GM12878 (cell line): ENCODE results near the gene IRAK2. TPM values are rescaled to one million over a fixed set of nuclear protein-coding genes. Genes with fewer than 3 reads are reported as not detected.
"Not testable (repeated sequence)": the region's sequence is repeated elsewhere in the genome, so short reads cannot be mapped to it uniquely, and the experiment has no call there.

Experiments used
- ATAC-seq: fragments of 200-7000 bp; cut with Tn5 transposase; 3 replicates; pipeline ENCODE4 v1.9.1; 2020; ENCODE audit warnings: mild to moderate bottlenecking, moderate library complexity
- BruUV-seq: library from RNA; stranded (reverse); fragments of 400-500 nt; replicated peaks from 2 replicates; lab custom pipeline; 2021; lab: Mats Ljungman, UMichigan
- CTCF ChIA-PET: fragments of 300-600 bp; sonication (Branson Sonifier 250); formaldehyde crosslinking; extraction: SDS; loops from one replicate; lab custom pipeline; 2021; ENCODE audit warnings: inconsistent platforms; lab: Yijun Ruan, JAX
- POLR2A ChIA-PET: fragments of 350-600 bp; formaldehyde crosslinking; extraction: SDS; loops from one replicate; lab custom pipeline; 2021; ENCODE audit warnings: inconsistent platforms; lab: Charles Lee
- RAD21 ChIA-PET: fragments of 300-600 bp; sonication (Branson Sonifier 250); formaldehyde crosslinking; loops from one replicate; lab custom pipeline; 2023; ENCODE audit warnings: antibody characterized with exemption; ENCODE audit not compliant: unreplicated experiment; lab: Charles Lee
- SMC1A ChIA-PET: fragments of 300-600 bp; sonication (Branson Sonifier 250); formaldehyde crosslinking; loops from one replicate; lab custom pipeline; 2023; ENCODE audit not compliant: unreplicated experiment, uncharacterized antibody; lab: Charles Lee
- DNase-seq: peaks from one replicate; pipeline ENCODE4 v3.0.0-alpha.2; 2011; ENCODE audit warnings: low read depth, low spot score
- FAIRE-seq: peaks from 3 replicates; lab custom pipeline; 2011; peaks lifted over from hg19 to GRCh38; lab: Jason Lieb, UNC
- H2AFZ ChIP-seq: 2 replicates; pipeline ENCODE4 v1.6.0; 2011; ENCODE audit warnings: low read depth, low read length, control low read depth; ENCODE audit not compliant: control insufficient read depth
- H3K27ac ChIP-seq: 2 replicates; pipeline ENCODE4 v1.5.1; 2011; ENCODE audit warnings: control low read depth; ENCODE audit not compliant: control insufficient read depth, insufficient read depth
- H3K27me3 ChIP-seq, 2 experiments: replicated peaks in 1 of 2; 2 replicates each; pipeline versions ENCODE4 v1.6.0 to v1.6.1; 2011; ENCODE audit warnings: low read length in 1 of 2; ENCODE audit not compliant: control insufficient read depth in 2 of 2, insufficient read depth in 2 of 2
- H3K36me3 ChIP-seq, 2 experiments: 2 replicates each; pipeline ENCODE4 v1.5.1; 2011; ENCODE audit warnings: low read length in 1 of 2; ENCODE audit not compliant: control insufficient read depth in 2 of 2, insufficient read depth in 2 of 2
- H3K4me1 ChIP-seq: 2 replicates; pipeline ENCODE4 v1.6.1; 2011; ENCODE audit warnings: mild to moderate bottlenecking, low read length, moderate library complexity, mixed read lengths; ENCODE audit not compliant: control insufficient read depth, insufficient read depth
- H3K4me2 ChIP-seq: 2 replicates; pipeline ENCODE4 v1.6.0; 2011; ENCODE audit warnings: control low read depth; ENCODE audit not compliant: control insufficient read depth, insufficient read depth
- H3K4me3 ChIP-seq: fragments of 200-600 bp; sonication (generic); 2 replicates; pipeline ENCODE4 v1.5.1; 2016
- H3K79me2 ChIP-seq: 2 replicates; pipeline ENCODE4 v1.6.0; 2011; ENCODE audit warnings: low read length; ENCODE audit not compliant: control insufficient read depth, insufficient read depth
- H3K9ac ChIP-seq: 2 replicates; pipeline ENCODE4 v1.8.0; 2011; ENCODE audit warnings: low read length, control low read depth, mixed read lengths; ENCODE audit not compliant: control insufficient read depth, insufficient read depth
- H3K9me3 ChIP-seq: replicated peaks from 3 replicates; pipeline ENCODE4 v1.5.1; 2011; ENCODE audit warnings: mild to moderate bottlenecking, low read length; ENCODE audit not compliant: control insufficient read depth, insufficient read depth
- H4K20me1 ChIP-seq: 2 replicates; pipeline ENCODE4 v1.6.0; 2011; ENCODE audit not compliant: control insufficient read depth, insufficient read depth
- WGBS: methylation state at CpG from one replicate; pipeline ENCODE4 v1.1.6; 2016; ENCODE audit warnings: low lambda C conversion rate; ENCODE audit not compliant: insufficient replicate concordance, insufficient coverage; ENCODE audit errors: missing lambda C conversion rate; 5-methylcytosine and 5-hydroxymethylcytosine counted together
- in situ Hi-C: fragments of 300-500 bp; cut with MboI; formaldehyde crosslinking; loops from 9 replicates; pipeline ENCODE4 v1.14.3; 2018; ENCODE audit warnings: mixed read lengths
- intact Hi-C: fragments of 100-400 bp; cut with micrococcal nuclease; formaldehyde crosslinking; loops from one replicate; pipeline ENCODE4 v1.14.2; 2022; ENCODE audit not compliant: unreplicated experiment
- polyA plus RNA-seq, 11 experiments: library from polyadenylated mRNA; depleted of rRNA in 4 of 11; unstranded in 6 of 11; stranded (reverse) in 5 of 11; fragments of >200 nt; fragmentation: Nextera tagmentation in 4 of 11; fragmentation: Illumina TruSeq in 1 of 11; extraction: Ambion mirVana in 4 of 11; extraction: Trizol in 1 of 11; gene quantifications; 1 replicate in 1 of 11; 2 replicates in 10 of 11; pipeline versions ENCODE4 v1.2.1 to v1.2.3, GENCODE V29; 2011 to 2016; ENCODE audit warnings: inconsistent platforms in 2 of 11, missing spikeins in 2 of 11, low read depth in 1 of 11
- total RNA-seq, 4 experiments: library from RNA; depleted of rRNA in 3 of 4; stranded (reverse); fragments of >200 nt in 3 of 4; fragmentation: Illumina TruSeq in 1 of 4; extraction: Trizol in 1 of 4; gene quantifications; 2 replicates each; pipeline versions ENCODE4 v1.2.1 to v1.2.3, GENCODE V29; 2013 to 2021
- TF ChIP-seq, protein P1 (sequence below): fragments of 450-650 bp; IDR thresholded peaks from 2 replicates; pipeline ENCODE4 v1.6.1; 2017; ENCODE audit warnings: mild to moderate bottlenecking, moderate library complexity

IRAK2 gene
- total and polyA plus RNA-seq, 10 of the 15 experiments (the other 5 are each of a cell fraction or from before 2014, with no cell fraction given): 0.48 to 5.7 (median 4.5) TPM

DNA sequence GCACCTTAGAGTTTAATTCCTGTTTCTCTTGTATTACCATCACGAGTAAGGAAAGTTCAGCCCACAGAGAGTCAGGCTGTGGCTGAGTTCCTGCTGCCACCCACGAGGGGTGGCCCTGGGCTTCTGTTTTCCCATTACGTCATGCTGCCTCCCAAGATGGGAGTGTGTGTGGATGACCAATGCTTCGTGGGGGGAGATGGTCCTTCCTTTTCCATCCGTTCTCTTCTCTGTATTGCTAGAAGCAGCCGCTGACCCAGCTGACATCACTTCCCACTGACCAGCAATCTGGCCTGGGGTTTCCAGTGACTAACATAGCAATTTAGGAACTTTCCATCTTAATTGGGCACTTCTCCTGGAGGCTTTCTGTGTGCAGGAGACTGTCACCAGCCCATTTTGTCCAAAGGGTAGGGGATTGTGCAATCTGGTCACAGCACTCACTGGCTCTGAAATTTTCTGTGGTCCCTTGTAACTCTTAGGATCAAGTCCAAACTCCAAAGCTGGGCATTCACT, 9.3 kb downstream of the IRAK2 start (continued):
- TF ChIP-seq, protein P1, sequence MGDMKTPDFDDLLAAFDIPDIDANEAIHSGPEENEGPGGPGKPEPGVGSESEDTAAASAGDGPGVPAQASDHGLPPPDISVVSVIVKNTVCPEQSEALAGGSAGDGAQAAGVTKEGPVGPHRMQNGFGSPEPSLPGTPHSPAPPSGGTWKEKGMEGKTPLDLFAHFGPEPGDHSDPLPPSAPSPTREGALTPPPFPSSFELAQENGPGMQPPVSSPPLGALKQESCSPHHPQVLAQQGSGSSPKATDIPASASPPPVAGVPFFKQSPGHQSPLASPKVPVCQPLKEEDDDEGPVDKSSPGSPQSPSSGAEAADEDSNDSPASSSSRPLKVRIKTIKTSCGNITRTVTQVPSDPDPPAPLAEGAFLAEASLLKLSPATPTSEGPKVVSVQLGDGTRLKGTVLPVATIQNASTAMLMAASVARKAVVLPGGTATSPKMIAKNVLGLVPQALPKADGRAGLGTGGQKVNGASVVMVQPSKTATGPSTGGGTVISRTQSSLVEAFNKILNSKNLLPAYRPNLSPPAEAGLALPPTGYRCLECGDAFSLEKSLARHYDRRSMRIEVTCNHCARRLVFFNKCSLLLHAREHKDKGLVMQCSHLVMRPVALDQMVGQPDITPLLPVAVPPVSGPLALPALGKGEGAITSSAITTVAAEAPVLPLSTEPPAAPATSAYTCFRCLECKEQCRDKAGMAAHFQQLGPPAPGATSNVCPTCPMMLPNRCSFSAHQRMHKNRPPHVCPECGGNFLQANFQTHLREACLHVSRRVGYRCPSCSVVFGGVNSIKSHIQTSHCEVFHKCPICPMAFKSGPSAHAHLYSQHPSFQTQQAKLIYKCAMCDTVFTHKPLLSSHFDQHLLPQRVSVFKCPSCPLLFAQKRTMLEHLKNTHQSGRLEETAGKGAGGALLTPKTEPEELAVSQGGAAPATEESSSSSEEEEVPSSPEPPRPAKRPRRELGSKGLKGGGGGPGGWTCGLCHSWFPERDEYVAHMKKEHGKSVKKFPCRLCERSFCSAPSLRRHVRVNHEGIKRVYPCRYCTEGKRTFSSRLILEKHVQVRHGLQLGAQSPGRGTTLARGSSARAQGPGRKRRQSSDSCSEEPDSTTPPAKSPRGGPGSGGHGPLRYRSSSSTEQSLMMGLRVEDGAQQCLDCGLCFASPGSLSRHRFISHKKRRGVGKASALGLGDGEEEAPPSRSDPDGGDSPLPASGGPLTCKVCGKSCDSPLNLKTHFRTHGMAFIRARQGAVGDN: no peak

DNA sequence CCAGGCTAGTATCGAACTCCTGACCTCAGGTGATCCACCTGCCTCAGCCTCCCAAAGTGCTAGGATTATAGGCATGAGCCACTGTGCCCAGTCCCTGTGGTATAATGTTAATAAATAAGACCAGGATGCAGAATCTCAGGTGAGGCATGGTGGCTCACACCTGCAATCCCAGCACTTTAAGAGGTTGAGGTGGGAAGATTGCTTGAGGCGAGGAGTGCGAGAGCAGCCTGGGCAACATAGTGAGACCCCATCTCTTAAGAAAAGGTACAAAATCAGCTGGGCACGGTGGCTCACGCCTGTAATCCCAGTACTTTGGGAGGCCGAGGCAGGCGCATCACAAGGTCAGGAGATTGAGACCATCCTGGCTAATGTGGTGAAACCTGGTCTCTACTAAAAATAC, 10.6 kb downstream of the IRAK2 start:
- H3K27ac ChIP-seq, in situ Hi-C loops, DNase-seq, BruUV-seq, H4K20me1 ChIP-seq, H3K27me3 ChIP-seq, H2AFZ ChIP-seq, H3K4me2 ChIP-seq, H3K9ac ChIP-seq, intact Hi-C loops, H3K36me3 ChIP-seq, FAIRE-seq, H3K9me3 ChIP-seq, H3K4me3 ChIP-seq, H3K79me2 ChIP-seq, ATAC-seq: not testable (repeated sequence)
- CTCF ChIA-PET: interaction anchor here (0.6 to 1.2 kb wide), 3 partner anchors 17 to 45 kb away, joined by 3 to 4 read pairs (median 3); no protein-coding TSS in a partner anchor
- RAD21 ChIA-PET: interaction anchor here (1.2 kb wide), 1 partner anchor 48 kb away, joined by 4 read pairs; no protein-coding TSS in a partner anchor
- WGBS: 100% methylated on average over 7 of the region's 7 CpGs
- POLR2A ChIA-PET: interaction anchor here (0.6 to 0.7 kb wide), 2 partner anchors 47 to 195 kb away, joined by 3 to 5 read pairs; no protein-coding TSS in a partner anchor
- peaks cover 16% of the 10 kb centered on the region for H3K4me1 ChIP-seq
- SMC1A ChIA-PET: interaction anchor here (0.8 to 1.1 kb wide), 3 partner anchors 8 to 48 kb away, joined by 3 to 5 read pairs (median 4); no protein-coding TSS in a partner anchor

DNA sequence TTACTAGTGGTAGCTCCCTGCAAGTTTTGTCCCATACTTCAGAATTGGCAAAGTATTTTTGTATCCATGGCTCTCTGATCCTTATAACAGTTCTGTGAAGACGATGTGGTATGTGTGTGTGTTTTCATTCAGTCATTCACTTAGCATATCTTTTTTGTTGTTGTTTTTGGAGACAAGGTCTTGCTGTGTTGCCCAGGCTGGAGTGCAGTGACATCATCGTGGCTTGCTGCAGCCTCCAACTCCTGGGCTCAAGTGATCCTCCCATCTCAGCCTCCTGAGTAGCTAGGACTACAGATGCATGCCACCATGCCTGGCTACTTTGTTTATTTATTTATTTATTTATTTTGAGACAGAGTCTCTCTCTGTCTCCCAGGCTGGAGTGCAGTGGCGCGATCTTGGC, 11.4 kb downstream of the IRAK2 start:
- SMC1A ChIA-PET: interaction anchor here (0.8 to 1.1 kb wide), 3 partner anchors 8 to 47 kb away, joined by 3 to 5 read pairs (median 4); no protein-coding TSS in a partner anchor
- H3K79me2 ChIP-seq, H3K4me2 ChIP-seq, H3K9ac ChIP-seq, H3K9me3 ChIP-seq, H3K27ac ChIP-seq, H4K20me1 ChIP-seq, H3K36me3 ChIP-seq, DNase-seq, H3K4me3 ChIP-seq, BruUV-seq, ATAC-seq, in situ Hi-C loops, FAIRE-seq, H3K27me3 ChIP-seq, intact Hi-C loops, H2AFZ ChIP-seq: not testable (repeated sequence)
- RAD21 ChIA-PET: interaction anchor here (0.7 kb wide), 1 partner anchor 12 kb away, joined by 7 read pairs; no protein-coding TSS in a partner anchor
- POLR2A ChIA-PET: interaction anchor here (0.6 to 3.5 kb wide), 3 partner anchors 15 to 117 kb away, joined by 3 to 14 read pairs (median 7); no protein-coding TSS in a partner anchor
- H3K4me1 ChIP-seq: peaks cover 16% of the 10 kb centered on the region
- WGBS: 98% methylated on average over 2 of the region's 4 CpGs
- CTCF ChIA-PET: interaction anchor here (0.6 to 1.2 kb wide), 3 partner anchors 23 to 44 kb away, joined by 3 read pairs; no protein-coding TSS in a partner anchor
